ENCODE data around the gene IRAG1.

DNA sequence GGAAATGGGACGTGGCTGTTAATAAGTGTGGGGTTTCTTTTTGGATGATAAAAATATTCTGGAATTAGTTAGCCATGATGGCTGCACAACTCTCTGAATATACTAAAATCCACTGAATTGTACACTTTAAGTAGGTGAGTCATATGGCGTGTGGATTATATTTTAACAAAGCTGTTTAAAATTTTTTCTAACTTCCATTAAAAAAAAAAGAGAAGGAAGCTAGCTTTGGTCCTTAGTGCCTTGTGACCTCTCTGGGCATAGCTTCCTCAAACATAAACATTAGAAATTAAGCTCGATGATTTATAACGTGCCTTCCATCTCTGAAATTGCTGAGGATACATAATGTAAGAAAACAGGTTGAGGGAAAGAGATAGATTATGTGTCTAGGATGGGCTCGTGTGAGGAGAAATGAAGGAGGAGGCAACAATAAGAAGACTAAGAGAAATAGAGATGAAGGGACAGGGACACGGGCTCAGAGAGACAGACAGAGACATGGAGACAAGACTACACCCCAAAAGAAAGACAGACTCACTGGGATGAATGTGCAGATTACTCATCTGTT is 20.0 kb downstream of the IRAG1 start:
- no peak for TF ChIP-seq ZFX (IDR thresholded peaks at IDR 0.05; ENCODE audit: borderline replicate concordance)
- TF ChIP-seq, protein P1, sequence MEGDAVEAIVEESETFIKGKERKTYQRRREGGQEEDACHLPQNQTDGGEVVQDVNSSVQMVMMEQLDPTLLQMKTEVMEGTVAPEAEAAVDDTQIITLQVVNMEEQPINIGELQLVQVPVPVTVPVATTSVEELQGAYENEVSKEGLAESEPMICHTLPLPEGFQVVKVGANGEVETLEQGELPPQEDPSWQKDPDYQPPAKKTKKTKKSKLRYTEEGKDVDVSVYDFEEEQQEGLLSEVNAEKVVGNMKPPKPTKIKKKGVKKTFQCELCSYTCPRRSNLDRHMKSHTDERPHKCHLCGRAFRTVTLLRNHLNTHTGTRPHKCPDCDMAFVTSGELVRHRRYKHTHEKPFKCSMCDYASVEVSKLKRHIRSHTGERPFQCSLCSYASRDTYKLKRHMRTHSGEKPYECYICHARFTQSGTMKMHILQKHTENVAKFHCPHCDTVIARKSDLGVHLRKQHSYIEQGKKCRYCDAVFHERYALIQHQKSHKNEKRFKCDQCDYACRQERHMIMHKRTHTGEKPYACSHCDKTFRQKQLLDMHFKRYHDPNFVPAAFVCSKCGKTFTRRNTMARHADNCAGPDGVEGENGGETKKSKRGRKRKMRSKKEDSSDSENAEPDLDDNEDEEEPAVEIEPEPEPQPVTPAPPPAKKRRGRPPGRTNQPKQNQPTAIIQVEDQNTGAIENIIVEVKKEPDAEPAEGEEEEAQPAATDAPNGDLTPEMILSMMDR (IDR thresholded peaks at IDR 0.05) = no peak
